Lung (tissue), 12 donors: Measurements from ENCODE around the gene TTC27. TPM values are rescaled to one million over a fixed set of nuclear protein-coding genes. Genes with fewer than 3 reads are reported as not detected.
"Not testable (repeated sequence)": the region's sequence is repeated elsewhere in the genome, so short reads cannot be mapped to it uniquely, and the experiment has no call there.

ENCODE experiments used
- ATAC-seq: fragments of 200-7000 bp; cut with Tn5 transposase; one replicate; pipeline ENCODE4 v1.9.1; 2020; ENCODE audit warnings: moderate number of reproducible peaks; ENCODE audit not compliant: insufficient read depth, low FRiP score
- DNase-seq, 3 donors: peaks; one replicate each; pipeline ENCODE4 v3.0.0-alpha.2; 2013 to 2017
- H3K27ac ChIP-seq, 2 donors: one replicate each; pipeline ENCODE4 v1.5.1; 2013; ENCODE audit warnings: mild to moderate bottlenecking in 2 of 2, moderate library complexity in 2 of 2, control low read depth in 1 of 2, inconsistent platforms in 1 of 2, low read depth in 1 of 2, low read length in 1 of 2
- H3K27me3 ChIP-seq, 3 donors: one replicate each; pipeline ENCODE4 v1.5.1; 2013; ENCODE audit warnings: low read length in 2 of 3; ENCODE audit not compliant: control insufficient read depth in 3 of 3, insufficient read depth in 3 of 3
- H3K36me3 ChIP-seq, 4 donors: one replicate each; pipeline ENCODE4 v1.5.1; 2013; ENCODE audit warnings: low read length in 4 of 4, mild to moderate bottlenecking in 1 of 4, moderate library complexity in 1 of 4; ENCODE audit not compliant: control insufficient read depth in 4 of 4, insufficient read depth in 4 of 4
- H3K4me1 ChIP-seq, 5 donors: one replicate each; pipeline ENCODE4 v1.5.1; 2013; ENCODE audit warnings: low read length in 5 of 5, mild to moderate bottlenecking in 2 of 5, moderate library complexity in 1 of 5; ENCODE audit not compliant: control insufficient read depth in 5 of 5, insufficient read depth in 5 of 5
- H3K4me3 ChIP-seq: one replicate; pipeline ENCODE4 v1.5.1; 2013; ENCODE audit warnings: mild to moderate bottlenecking, control low read depth, moderate library complexity
- H3K9ac ChIP-seq, 2 donors: one replicate each; pipeline ENCODE4 v1.5.1; 2013; ENCODE audit warnings: low read length in 2 of 2, control low read depth in 1 of 2; ENCODE audit not compliant: insufficient read depth in 1 of 2
- H3K9me3 ChIP-seq, 4 donors: one replicate each; pipeline ENCODE4 v1.5.1; 2013; ENCODE audit warnings: low read length in 3 of 4, mild to moderate bottlenecking in 1 of 4, moderate library complexity in 1 of 4; ENCODE audit not compliant: control insufficient read depth in 4 of 4, insufficient read depth in 3 of 4
- WGBS, 2 donors: extraction: QIAGEN DNeasy Blood & Tissue Kit; methylation state at CpG; one replicate each; pipeline ENCODE4 v1.1.7; 2013; 5-methylcytosine and 5-hydroxymethylcytosine counted together
- polyA plus RNA-seq, 2 donors: library from polyadenylated mRNA; stranded (reverse); fragments of 200-250 nt; gene quantifications; one replicate each; pipeline ENCODE4 v1.2.1, GENCODE V29; 2013
- total RNA-seq, 2 donors: library from RNA; depleted of rRNA in 1 of 2; stranded (reverse); fragments of >200 nt in 1 of 2; gene quantifications; one replicate each; pipeline ENCODE4 v1.2.1, GENCODE V29; 2014 to 2021
- TF ChIP-seq, protein P1 (sequence below): IDR thresholded peaks from 2 replicates; pipeline ENCODE4 v1.5.1; 2012; ENCODE audit warnings: mild to moderate bottlenecking; ENCODE audit errors: control extremely low read depth, extremely low read depth
- donor health status: control.
- donor health status: control.
- donor health status: Bipolar disorder and iron deficiency.
- donor health status: healthy.
- donor health status: DM: yes; HTN: yes; CAD: no.

The TTC27 gene
- total and polyA plus RNA-seq, 4 donors = 5.2 to 17.4 (median 12.3) TPM

DNA sequence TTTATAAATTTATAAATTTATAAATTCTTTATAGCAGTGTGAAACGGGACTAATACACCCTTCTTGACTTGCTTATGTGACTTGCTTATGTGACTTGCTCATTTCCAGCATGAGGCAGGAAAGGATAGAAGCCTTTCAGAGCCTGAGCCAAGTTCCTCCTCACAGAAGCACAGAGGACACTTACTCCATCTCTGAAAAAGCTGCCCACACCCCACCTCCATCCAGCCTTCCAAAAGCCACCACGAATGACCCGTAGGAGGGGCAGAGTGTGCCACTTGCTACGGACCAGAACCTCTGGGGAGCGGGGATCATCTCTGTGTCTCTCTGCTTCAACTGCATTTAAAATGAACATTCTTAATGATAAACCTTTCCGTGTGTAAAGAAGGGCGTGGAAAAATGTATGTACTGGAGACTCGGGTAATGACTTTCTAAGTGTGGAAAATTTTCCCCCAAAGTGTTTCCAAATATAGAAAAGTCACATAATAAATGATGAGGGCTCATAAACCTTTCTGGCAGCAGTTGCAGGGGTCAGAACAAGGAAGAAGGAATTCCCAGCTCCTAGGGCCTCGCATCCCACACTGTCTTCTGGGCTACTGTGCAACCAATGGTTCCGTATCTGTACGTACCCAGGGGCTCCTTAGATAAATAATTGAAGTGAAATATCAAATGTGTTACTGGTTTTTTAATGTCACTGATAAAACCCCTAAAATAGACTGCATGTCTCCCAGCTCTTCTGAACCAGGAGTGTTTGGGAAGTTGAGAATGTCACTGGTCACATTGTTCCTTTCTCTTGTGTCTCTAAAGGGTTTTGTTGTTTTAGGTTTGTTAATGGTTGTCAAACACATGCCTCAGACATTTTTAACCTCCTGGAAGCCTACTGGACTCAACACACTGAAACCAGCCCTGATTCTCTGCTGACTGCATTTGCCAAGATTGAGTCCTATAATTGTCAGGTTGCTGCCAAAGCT lies 214.4 kb downstream of the TTC27 start:
- 82 to 88% methylated on average over 11 of the region's 11 CpGs for WGBS, 2 donors
- no peaks in the 10 kb centered on the region for H3K27me3 ChIP-seq
- ATAC-seq (no peak), DNase-seq (no peak)
- TF ChIP-seq, protein P1, sequence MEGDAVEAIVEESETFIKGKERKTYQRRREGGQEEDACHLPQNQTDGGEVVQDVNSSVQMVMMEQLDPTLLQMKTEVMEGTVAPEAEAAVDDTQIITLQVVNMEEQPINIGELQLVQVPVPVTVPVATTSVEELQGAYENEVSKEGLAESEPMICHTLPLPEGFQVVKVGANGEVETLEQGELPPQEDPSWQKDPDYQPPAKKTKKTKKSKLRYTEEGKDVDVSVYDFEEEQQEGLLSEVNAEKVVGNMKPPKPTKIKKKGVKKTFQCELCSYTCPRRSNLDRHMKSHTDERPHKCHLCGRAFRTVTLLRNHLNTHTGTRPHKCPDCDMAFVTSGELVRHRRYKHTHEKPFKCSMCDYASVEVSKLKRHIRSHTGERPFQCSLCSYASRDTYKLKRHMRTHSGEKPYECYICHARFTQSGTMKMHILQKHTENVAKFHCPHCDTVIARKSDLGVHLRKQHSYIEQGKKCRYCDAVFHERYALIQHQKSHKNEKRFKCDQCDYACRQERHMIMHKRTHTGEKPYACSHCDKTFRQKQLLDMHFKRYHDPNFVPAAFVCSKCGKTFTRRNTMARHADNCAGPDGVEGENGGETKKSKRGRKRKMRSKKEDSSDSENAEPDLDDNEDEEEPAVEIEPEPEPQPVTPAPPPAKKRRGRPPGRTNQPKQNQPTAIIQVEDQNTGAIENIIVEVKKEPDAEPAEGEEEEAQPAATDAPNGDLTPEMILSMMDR = no peak
- H3K4me1 ChIP-seq = peaks cover 0 to 5% (median 0%) of the 10 kb centered on the region in 5 donors
- no peak overlapping the region for H3K27ac ChIP-seq
- no peak overlapping the region for H3K9ac ChIP-seq
- H3K9me3 ChIP-seq = no peaks in the 10 kb centered on the region
- no peaks in the 10 kb centered on the region for H3K36me3 ChIP-seq
- H3K4me3 ChIP-seq = no peak overlapping the region

- Histone ChIP-seq H3K27ac (no peak overlapping the region), H3K4me3 (no peak overlapping the region), H3K27me3 (no peaks in the 10 kb centered on the region), H3K36me3 (no peaks in the 10 kb centered on the region), H3K9me3 (peaks cover 0 to under 1% (median 0%) of the 10 kb centered on the region in 4 donors), H3K9ac (no peak overlapping the region), H3K4me1 (peaks cover 0 to 5% (median 0%) of the 10 kb centered on the region in 5 donors)
- 87 to 100% methylated on average over 1 of the region's 1 CpG for WGBS, 2 donors
- TF ChIP-seq, protein P1 = no peak
- DNase-seq (no peak), ATAC-seq (no peak)
These were observed 215.8 kb downstream of the TTC27 start for GRCh38 chr2:32843699-32844098.

GRCh38 chr2:32844253-32844652 lies 216.4 kb downstream of the TTC27 start:
- TF ChIP-seq, protein P1 = no peak
- Histone ChIP-seq H3K9me3 (peaks cover 0 to 3% (median 0%) of the 10 kb centered on the region in 4 donors), H3K36me3 (no peaks in the 10 kb centered on the region), H3K27ac (no peak overlapping the region), H3K27me3 (no peaks in the 10 kb centered on the region), H3K4me1 (peaks cover 0 to under 1% (median 0%) of the 10 kb centered on the region in 5 donors), H3K9ac (no peak overlapping the region), H3K4me3 (no peak overlapping the region)
- ATAC-seq (no peak), DNase-seq (no peak)
- WGBS, 2 donors = 91 to 93% methylated on average over 4 of the region's 4 CpGs

DNA sequence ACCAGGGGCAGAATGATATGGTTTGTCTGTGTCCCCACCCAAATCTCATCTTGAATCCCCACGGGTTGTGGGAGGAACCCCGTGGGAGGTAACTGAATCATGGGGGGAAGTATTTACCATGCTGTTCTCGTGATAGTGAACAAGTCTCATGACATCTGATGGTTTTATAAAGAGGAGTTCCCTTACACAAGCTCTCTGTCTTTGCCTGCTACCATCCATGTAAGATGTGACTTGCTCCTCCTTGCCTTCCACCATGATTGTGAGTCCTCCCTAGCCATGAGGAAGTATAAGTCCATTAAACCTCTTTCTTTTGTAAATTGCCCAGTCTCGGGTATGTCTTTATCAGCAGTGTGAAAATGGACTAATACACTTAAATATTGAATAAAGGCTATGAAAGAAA lies 218.4 kb downstream of the TTC27 start:
- not testable (repeated sequence) for ATAC-seq, H3K27ac ChIP-seq, H3K36me3 ChIP-seq, H3K9ac ChIP-seq, H3K4me3 ChIP-seq, H3K27me3 ChIP-seq, DNase-seq, H3K9me3 ChIP-seq, H3K4me1 ChIP-seq
- WGBS, 2 donors = 93 to 95% methylated on average over 4 of the region's 4 CpGs
